GM19035 (cell line): ENCODE measurements around the gene PHRF1.
A peak's percentile ranks its signal among the peaks of the same experiment; 100 is the strongest.

Experiments
- ATAC-seq: cut with Tn5 transposase; IDR thresholded peaks from one replicate; pipeline ENCODE4 v1.9.1; 2021; ENCODE audit not compliant: unreplicated experiment

The PHRF1 gene

DNA sequence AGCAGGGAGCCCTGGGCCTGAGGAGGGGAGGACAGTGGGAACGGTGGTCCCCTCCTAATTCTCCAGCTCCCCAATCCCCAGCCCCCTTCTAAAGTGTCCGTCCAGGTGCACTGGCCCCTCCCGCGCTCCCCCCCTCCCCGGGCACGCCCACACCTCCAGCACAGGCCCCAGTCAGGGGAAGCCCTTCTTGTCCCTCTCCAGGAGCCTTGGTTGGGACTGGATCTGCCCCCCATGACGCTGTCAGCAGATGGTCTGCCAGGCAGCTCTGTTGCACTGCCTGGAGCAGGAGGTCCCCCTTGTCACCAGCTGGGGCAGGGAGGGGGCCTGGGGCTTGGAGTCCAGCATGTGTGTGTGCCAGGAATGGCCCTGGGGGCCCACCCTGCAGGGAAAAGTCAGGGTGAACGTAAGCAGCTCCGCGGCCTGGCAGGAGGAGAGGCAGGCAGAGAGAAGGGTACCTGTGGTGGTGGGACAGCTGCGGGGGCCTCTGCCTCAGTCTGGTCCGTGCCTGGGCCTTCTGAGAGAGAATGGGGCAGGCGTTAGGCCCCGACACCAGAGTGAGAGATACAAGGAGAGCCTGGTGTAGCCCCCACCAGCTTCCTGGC lies 37.9 kb downstream of the PHRF1 start:
- no peak for ATAC-seq

DNA sequence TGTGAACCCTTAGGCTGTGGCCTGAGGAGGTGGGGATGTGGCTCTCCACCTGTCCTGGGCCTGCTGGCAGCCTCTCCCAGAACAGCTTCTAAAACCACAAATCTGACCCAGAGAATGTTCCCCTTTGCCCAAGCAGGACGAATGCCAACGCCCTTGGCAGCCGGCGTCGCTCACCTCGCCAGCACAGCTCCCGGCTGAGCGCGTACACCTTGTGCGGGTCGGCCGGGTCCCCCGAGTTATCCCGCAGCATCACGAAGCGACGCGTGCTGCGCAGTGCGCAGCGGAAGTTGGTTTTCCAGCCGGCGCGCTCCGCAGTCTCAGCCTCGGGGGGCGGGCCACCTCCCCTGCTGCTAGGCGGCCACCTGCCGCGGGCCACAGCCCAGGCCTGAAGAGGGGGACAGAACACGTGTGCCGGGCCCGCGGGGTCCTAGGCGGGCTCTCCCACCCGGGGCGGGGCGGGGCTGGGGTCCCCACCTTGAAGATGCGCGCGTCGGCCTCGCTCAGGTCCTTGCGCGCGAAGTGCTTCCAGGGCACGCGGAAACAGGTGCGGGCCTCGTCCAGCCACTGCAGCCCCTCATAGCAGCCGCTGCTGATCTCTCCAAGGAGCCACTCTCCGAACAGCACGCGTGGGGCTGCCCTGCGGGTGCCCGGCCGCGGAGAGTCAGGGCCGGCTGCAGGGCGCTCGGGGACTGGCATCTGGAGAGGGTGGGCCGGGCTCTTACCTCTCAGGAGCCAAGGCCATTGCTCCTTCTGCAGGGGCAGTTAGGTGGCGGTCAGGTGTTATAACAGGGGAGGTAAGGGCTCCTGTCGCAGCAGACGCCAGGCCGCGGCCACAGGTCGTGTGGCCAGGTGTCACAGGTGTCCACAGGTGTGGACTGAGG lies 38.6 kb downstream of the PHRF1 start:
- no peak for ATAC-seq

DNA sequence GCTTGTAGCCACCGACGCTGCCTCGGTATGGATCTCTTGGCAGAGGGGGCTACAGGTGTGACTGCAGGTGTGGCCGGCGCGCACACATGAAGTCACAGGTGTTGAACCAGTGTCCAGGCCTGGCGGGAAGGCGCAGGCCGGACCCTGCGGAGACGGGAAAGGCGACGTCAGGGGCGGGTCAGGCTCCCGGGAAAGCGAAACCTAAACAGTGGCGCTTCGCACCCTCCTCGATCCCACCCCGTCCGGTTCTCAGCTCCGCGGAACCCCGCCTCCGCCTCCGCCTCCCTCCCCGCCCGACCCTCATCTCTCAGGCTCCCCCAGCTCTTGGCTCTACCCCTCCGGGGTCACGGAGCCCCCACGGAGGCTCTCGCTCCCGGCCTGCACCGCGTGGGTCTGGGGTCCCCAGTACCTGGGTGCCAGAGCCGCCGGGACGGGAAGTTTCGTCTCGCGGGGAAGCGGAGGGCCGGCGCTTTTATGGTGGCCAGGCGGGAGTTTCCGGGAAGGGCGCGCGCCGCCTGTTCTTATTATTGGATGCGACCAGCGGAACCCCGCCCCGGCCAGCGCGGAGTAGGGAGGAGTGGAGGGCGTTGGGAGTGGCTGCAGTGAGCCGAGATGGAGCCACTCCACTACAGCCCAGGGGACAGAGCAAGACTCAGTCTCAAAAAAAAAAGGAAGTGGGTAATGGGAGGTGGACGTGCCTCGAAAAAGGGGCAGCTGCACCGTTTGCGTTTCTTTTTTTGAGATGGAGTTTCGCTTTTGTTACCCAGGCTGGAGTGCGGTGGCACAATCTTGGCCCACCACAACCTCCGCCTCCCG lies 39.4 kb downstream of the PHRF1 start, which contains the start of gene IRF7:
IRF7 (minus strand) TSS at position 447 of the 816 bp plus-strand sequence. CDS start 586 bp downstream, outside the sequence.
- ATAC-seq: peak; percentile 81

DNA sequence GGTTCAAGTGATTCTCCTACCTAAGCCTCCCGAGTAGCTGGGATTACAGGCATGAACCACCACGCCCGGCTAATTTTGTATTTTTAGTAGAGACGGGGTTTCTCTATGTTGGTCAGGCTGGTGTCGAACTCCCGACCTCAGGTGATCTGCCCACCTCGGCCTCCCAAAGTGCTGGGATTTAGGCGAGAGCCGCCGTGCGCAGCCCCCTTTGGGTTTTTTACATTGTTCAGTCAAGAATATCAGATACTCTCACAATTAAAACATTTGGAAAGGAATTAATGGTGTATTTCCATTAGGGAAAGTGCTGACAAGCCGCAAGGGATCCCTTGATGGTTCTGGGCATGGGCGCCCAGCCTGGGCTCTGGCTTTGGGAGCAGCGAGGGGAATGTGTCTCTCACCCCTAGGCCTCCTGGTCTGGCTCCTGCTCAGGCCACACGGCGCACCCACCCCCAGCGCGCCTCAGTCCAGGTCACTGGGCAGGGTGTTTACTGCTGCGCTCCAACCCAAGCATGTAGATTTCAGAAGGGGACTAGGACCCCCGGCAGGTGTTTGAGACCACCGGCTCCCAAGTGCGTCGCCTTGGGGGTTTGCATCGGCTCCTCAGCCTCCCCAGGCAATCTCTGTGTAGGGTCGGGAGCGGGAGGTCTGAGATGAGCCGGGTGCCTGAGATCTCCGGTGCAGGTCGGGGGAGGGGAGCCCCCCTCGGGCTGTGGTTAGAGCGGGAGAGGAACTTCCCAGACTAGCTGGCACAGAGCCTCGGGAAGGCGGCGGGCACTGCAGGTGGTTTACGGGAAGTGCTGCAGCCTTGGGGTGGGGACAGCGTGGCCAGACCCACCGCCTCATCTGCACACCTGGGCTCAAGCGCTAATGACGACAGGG lies 40.3 kb downstream of the PHRF1 start:
- ATAC-seq: no peak

DNA sequence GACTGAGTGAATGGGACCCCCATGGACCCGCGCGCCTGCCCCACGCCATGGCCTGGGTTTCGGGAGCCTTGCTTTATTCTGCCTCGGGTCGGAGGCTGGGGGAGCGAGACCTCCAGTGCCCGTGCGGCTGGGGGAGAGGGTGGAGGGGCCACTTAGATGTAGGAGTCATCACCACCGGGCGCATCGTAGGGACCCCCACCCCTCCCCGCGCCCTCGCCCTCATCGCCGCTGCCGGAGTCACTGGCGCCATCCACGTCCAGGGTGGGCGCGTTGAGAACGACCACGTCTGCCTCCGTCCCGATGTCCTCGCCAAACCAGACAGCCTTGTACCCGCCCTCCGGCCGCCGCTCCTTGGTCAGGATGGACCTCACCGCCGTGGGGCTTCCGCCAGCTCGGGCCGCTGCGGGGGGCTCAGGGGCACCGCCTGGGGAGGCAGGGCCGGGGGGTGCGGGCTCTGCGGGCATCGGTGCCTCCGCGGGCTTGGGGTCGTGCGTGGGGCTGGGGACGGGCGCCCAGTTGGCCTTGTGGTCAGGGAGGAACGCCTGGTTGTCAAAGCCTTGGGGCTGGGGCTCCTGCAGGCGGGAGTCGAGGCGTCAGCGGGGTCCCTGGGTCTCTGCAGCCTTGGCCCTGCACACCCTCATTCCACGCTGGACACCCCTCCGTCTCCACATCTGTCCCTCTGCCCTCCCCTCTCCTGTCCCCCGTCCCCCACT lies 41.1 kb downstream of the PHRF1 start:
- no peak for ATAC-seq

DNA sequence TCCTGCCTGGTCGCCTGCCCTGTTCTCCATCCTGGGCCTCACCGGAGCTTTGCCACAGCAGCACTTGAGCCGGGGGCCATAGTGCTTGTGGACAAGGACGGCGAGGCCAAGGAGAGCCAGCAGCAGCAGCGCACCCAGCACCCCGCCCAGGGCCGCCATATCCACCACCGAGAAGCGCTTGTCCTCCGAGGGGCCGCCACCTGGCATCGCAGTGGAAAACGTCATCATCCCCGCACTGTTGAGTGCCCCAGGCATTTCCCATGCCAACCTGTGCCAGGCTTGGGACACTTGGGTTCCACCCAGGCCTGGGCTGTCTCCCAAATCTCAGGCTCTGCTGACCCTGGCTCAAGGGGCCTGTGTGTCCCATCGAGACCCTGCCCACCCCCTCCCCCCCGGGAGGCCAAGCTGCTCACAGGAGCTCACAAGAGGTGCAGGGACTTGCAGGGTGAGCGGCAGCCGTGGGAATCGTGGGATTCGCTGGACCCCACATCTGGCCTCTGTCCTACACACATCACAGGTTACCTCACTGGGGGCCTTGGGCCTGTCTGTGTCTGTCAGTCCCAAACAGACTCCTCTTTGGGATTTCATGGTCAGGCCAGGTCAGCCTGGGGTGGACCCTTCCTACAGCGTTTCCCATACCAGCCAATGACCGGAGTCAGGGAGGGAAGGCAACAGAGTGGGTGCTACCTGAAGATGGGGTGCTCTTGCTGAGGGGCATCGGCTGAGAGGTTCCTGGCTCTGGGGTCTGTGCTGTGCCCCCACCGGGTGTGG lies 41.8 kb downstream of the PHRF1 start:
- ATAC-seq: no peak

DNA sequence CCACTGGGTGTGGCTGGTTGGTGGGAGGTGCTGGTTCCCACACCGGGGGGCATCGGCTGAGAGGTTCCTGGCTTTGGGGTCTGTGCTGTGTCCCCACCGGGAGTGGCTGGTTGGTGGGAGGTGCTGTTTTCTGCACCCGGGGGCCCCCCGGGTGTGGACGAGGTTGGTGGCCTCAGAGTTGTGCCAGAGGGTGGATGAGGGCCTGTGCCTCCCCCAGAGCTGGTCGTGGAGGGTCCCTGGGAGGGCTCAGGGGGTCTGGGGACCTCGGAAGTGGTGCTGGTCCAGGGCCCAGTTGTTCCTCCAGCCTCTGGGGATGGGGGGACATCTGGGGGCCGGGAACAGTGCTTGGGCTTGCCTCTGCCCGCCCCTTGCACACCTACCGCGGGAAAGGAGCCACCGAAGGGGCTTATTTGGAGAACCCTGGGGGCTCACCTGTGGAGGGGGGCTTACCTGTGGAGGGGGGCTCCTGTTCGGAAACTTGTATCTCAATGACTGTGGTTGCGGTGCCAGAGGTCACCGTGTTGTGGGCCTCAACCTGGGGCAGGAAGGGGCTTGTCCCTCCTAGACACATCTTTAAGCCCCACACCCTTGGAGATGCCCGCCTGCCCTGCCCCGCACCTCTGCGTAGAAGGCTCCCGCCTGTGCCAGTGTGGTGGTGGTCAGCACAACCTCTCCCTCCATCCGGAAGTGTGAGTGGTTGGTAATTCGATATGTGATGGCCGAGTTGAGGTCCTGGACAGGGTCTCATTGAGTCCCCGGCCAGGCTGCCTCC lies 42.8 kb downstream of the PHRF1 start:
- no peak for ATAC-seq

DNA sequence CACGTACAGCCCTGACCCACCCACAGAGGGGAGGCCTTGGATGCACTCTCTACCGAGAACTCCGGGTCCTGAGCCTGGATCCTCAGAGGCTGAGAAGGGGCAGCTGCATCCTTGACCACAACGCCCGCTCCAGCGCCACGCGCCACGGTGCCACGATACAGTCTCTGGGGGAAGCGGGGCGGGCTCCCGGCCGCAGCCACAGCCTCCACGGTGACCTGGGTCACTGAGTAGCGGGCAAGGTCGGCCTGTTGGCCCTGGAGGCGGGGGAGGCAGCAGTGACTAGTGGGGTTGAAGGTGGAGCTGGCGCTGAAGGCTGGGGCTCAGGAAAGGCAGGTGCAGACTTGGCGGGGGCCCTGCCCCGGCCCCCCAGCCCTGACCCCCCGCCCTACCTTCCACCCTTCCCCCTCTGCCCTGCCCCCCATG lies 43.4 kb downstream of the PHRF1 start:
- ATAC-seq: no peak

DNA sequence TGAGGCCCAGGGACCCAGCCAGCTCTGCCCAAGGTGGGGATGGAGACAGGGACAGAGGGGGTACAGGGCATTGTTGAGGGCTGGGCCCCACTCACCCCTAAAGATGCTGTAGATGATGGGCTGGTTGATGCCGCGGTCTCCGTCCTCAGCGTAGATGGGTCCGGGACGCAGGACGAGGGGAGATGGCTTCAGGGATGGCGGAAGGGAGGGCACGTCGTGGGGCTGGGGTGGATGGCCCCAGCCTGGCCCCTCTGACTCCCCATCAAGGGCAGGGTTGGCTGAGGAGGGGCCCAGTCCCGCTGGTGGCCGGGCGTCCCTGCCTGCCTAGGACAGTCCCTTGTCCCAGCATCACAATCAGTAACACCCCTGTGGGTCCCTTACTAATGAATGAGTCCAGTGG lies 43.9 kb downstream of the PHRF1 start:
- no peak for ATAC-seq

DNA sequence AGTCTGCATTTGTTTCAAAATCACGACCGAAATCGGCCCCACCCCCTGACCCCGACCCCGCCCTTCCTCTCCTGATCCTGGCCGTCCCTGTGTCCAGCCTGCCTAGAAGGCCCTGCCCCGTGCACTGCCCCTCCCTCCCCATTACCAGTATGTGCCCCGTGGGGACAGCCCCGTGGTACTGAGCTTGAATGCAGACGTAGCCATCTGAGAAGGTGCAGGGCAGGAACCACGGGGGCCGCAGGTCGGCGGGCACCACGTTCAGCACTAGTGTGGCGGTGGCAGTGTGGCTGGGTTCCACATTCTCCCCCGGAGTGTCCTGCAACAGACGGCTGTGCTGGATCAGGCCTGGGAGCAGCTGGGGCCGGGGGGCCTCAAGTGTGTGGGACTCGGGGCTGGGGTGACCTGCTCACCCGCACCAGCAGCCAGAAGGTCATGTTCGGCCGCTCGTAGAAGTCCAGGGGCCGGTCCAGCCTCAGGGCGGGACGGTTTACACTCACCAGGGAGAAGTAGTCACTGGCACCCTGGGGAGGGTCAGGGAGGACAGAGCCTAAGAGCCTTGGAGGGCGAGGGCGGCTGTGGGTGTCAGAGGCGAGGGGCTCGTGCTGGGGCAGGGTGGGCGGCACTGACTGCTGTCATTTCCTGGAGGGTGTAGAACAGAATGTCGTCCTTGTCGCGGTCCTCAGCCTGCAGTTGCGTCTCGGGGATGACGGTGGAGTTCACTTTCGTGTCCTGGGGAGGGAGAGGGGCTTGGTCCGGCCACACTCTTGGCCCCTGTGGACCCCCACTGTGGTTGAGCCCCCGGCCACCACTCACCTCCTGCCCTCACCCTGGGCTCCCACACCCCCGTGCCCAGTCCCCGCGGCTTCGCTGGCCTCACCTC lies 44.9 kb downstream of the PHRF1 start:
- no peak for ATAC-seq

DNA sequence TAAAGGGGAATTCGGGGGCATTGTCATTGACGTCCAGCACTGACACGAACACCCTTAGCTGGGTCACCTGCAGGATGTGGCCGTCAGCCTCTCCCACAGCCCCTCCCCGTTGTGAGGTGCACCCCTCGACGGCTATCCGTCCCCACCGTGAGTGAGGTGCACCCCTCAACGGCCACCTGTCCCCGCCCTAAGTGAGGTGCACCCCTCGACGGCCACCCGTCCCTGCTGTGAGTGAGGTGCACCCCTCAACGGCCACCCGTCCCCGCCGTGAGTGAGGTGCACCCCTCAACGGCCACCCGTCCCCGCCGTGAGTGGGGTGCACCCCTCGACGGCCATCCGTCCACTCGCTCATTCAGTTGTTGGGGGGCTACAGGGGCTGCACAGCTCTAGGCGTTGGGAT lies 45.6 kb downstream of the PHRF1 start:
- ATAC-seq: no peak

DNA sequence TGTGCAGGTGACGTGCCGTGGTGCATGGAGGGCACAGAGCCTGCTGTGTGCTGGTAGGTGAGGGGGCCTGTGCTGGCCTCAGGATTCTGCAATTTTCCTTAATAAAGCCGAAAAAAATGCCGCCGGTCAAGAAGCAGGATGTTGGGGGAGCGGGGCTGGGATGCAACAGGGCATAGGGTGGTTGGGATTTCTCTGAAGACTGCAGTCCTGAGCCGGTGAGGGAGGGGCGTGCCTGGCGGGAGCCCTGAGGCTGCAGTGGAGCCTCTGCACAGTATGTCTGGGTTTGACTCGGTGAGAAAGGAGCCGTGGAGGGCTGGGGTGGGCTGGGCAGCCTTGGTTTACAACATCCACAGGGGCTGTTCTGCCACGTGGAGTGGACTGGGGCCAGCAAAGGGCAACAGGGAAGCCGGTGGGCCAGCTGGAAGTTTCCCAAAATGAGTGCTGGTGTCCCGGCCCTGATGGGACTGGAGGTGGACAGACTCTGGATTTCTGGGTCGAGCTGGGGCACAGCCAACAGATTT lies 47.1 kb downstream of the PHRF1 start:
- no peak for ATAC-seq

DNA sequence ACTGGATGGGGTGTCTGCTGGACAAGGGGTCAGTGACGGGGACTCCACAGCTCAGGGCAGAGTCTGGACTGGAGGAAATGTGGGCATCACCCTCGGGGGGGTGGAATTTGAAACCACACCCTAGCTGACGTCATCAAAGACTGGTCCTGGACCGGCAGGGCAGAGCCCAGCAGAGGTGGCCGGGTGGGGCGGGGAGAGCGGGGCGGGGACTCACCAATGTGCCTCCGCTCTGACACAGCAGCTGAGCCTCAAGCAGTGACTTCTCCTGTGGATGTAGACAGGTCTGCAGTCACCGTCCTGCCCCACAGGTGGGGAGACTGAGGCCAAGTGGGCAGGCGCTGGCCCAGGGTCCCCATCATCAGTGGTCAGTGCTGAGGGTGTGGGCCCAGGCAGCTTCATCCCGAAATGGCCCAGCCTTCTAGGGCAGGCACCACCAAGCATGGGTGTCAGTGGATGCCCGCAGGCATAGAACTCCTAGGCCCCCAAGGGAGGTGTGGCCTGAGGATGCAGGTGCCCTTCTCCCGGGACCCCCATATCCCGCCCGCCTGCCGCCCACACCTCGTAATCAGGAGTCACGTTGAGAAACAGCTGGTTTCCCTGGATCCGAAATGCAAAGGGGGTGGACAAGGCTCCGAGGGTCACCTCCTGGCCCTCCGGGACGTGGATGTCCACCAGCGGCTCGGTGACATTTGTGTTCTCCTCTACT lies 47.9 kb downstream of the PHRF1 start:
- no peak for ATAC-seq

DNA sequence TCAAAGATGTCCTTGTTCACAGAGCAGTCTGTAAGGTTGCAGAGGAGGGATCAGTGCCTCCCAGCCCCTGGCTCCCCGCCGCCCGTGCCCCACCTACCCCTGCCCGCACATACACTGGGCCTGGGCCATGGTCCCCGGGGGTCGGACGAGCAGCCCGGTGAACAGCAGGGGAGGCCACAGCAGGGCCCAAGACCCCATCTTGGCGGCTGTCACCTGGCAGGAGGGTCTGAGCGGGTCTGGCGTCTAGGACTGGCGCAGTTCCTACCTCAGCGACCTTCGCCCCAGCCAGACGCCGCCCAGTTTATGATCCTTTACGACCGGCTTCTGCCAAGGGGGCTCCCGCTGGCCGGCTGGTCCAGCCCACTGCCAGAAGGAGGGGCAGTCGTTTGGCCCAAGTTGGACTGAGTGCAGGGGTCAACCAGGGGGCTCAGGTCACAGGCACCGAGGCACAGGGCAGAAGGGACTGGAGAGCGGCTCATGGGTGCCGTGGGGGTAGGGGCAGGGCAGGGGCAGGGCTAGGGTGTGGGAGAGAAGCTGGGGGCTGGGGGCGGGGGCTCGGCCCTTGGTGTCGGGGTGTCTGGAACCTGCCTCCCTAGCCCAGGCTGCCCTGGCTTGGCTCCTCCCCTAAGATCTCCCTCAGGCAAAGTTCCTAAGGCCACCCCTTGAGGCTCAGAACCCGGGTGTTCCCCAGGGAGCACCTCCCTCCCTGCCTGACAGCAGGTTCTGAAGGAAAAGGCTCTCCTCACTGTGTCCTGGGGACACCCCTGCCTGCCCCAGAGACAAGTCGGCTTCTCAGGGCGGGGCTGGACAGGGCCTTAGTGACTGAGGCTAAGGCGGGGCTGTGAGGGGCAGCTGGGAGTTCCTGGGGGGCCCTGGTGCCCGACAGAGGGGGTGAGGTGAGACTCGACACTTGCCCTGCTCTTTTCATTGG lies 48.7 kb downstream of the PHRF1 start, which contains the start of gene CDHR5:
CDHR5 (minus strand) TSS at position 251 of the 931 bp plus-strand sequence; CDS start at position 198, 53 bp downstream.
- no peak for ATAC-seq

DNA sequence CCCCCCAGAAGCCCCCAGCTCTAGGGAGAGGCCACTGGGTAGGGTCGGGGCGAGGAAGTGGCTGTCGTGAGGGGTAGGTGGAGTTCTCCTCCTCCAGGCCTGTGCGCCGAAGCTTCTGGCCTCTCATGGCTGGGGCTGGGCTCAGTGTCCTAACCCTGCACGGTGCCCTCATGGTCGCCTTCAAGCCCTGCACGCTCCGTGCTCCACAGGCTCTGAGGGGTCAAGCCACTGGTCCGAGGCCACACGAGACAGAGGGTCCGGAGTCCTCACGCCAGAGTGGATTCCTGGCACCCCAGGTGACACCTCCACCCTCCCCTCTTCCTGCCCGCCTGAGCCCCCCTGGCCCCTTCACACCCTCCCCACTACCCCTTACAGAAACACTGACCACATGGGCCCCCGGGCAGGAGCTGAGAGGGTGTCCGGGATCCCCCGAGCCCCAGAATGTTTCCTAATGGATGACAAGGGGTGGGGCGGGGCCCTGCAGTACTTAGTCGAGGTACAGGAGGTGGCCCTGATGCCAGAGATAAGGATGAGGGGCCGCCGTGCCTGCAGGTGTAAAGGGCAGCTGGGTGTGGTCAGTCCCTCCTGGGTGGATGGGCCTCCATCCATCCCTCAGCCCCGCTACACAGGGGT lies 49.5 kb downstream of the PHRF1 start:
- ATAC-seq: no peak
